HL-60 (cell line): ENCODE results near the gene CASQ1.

Experiments used
- CTCF ChIP-seq: IDR thresholded peaks from one replicate; pipeline ENCODE4 v1.5.1; 2011; ENCODE audit warnings: low read length, control low read depth, inconsistent platforms; ENCODE audit not compliant: insufficient read depth
- POLR2AphosphoS5 ChIP-seq: IDR thresholded peaks from 2 replicates; pipeline ENCODE4 v1.6.1; 2012; ENCODE audit warnings: low read depth
- SPI1 ChIP-seq: IDR thresholded peaks from 2 replicates; pipeline ENCODE4 v1.6.1; 2012; ENCODE audit warnings: low read depth, mild to moderate bottlenecking, borderline replicate concordance
- TF ChIP-seq, protein P1 (sequence below): IDR thresholded peaks from 2 replicates; pipeline ENCODE4 v1.6.1; 2012; ENCODE audit warnings: low read depth; ENCODE audit not compliant: insufficient replicate concordance

DNA sequence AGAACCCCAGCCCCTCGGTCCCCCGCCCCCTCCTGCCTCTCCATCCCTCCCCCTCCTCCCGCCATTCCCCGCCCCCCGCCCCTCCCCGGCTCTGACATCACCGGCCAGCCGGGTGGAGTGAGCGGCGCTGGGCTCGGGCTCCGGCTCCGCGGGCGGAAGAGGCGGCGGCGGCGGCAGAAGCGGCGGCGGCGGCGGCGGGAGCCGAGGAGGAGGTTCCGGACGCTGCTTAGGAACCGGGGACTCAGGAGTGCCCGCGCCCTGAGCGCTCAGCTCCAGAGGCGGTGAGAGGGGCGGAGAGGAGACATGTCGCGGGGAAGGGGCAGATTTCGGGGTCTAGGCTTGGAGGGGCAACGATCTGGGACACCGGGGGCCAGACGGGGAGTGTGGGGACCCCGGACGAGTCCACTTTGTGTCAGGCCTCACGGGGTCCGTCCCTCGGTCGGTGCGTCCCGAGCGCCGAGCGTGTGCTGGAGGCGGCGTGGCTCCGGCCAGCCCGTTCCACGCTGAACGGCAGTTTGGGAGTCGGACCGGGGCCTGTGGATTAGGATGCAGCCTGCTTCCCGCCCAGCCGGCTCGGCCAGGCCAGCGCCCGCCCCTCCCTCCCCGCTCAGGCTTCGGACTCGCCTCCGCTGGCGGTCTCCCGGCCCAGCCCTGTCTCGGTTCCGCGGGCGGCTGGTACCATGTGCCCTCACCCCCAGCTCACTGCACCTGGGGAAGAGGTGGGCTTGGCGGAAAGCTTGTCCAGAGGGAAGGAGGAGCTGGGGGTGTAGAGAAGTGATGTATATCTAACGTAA lies 15.1 kb downstream of the CASQ1 start, which contains the start of gene PEA15:
- TF ChIP-seq CTCF: no peak
- no peak for TF ChIP-seq POLR2AphosphoS5
- TF ChIP-seq, protein P1, sequence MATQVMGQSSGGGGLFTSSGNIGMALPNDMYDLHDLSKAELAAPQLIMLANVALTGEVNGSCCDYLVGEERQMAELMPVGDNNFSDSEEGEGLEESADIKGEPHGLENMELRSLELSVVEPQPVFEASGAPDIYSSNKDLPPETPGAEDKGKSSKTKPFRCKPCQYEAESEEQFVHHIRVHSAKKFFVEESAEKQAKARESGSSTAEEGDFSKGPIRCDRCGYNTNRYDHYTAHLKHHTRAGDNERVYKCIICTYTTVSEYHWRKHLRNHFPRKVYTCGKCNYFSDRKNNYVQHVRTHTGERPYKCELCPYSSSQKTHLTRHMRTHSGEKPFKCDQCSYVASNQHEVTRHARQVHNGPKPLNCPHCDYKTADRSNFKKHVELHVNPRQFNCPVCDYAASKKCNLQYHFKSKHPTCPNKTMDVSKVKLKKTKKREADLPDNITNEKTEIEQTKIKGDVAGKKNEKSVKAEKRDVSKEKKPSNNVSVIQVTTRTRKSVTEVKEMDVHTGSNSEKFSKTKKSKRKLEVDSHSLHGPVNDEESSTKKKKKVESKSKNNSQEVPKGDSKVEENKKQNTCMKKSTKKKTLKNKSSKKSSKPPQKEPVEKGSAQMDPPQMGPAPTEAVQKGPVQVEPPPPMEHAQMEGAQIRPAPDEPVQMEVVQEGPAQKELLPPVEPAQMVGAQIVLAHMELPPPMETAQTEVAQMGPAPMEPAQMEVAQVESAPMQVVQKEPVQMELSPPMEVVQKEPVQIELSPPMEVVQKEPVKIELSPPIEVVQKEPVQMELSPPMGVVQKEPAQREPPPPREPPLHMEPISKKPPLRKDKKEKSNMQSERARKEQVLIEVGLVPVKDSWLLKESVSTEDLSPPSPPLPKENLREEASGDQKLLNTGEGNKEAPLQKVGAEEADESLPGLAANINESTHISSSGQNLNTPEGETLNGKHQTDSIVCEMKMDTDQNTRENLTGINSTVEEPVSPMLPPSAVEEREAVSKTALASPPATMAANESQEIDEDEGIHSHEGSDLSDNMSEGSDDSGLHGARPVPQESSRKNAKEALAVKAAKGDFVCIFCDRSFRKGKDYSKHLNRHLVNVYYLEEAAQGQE: no peak
- no peak for TF ChIP-seq SPI1
